ENCODE data around the gene FAM210B. TPM values are rescaled to one million over a fixed set of nuclear protein-coding genes. Genes with fewer than 3 reads are reported as not detected.
"Not testable (repeated sequence)": the region's sequence is repeated elsewhere in the genome, so short reads cannot be mapped to it uniquely, and the experiment has no call there.

FAM210B gene
- total RNA-seq: 10 to 100 TPM; 31.1 to 32.9 TPM
- long read RNA-seq, partial matches to known transcripts: 4 of 4 reads
- long read RNA-seq, other reads (novel, unspliced or antisense): 0 of 4 reads

GRCh38 chr20:56358600-56359211 lies at the start of gene FAM210B:
Gene FAM210B, plus strand, starts transcription at chr20:56358974. Its CDS starts 32 bp downstream, at chr20:56359006.
- intact Hi-C loops (cut with DNase I): no loop called here
- DNase-seq (peak; percentile 92), ATAC-seq (peak; percentile 98 to 99)

GRCh38 chr20:56316051-56316450 lies 42.7 kb upstream of the FAM210B start:
- DNase-seq: no peak
- no peak for ATAC-seq
- intact Hi-C loops (cut with DNase I): no loop called here

GRCh38 chr20:56316483-56316882 lies 42.3 kb upstream of the FAM210B start:
- intact Hi-C loops (cut with DNase I): no loop called here
- ATAC-seq (no peak), DNase-seq (no peak)

GRCh38 chr20:56322681-56323080 lies 36.1 kb upstream of the FAM210B start:
- ATAC-seq (no peak), DNase-seq (no peak)
- intact Hi-C loops (cut with DNase I): no loop called here

- intact Hi-C loops (cut with DNase I): no loop called here
- DNase-seq: no peak
- ATAC-seq: no peak
These were observed 35.6 kb upstream of the FAM210B start for GRCh38 chr20:56323206-56323605.

GRCh38 chr20:56323656-56324055 lies 35.1 kb upstream of the FAM210B start:
- ATAC-seq (no peak), DNase-seq (no peak)
- intact Hi-C loops (cut with DNase I): no loop called here

GRCh38 chr20:56324806-56325205 lies 34.0 kb upstream of the FAM210B start:
- intact Hi-C loops (cut with DNase I): no loop called here
- ATAC-seq: no peak
- no peak for DNase-seq

GRCh38 chr20:56328861-56329260 lies 29.9 kb upstream of the FAM210B start:
- no peak for ATAC-seq
- intact Hi-C loops (cut with DNase I): no loop called here
- no peak for DNase-seq

GRCh38 chr20:56336709-56337108 lies 22.1 kb upstream of the FAM210B start:
- ATAC-seq; intact Hi-C loops (cut with DNase I); DNase-seq: not testable (repeated sequence)

- intact Hi-C loops (cut with DNase I): loop anchor here in 1 of 2 donors (10.0 kb wide), 1 partner anchor 138 kb away; no protein-coding TSS in a partner anchor
- no peak for DNase-seq
These were observed 16.0 kb upstream of the FAM210B start for GRCh38 chr20:56342783-56343182.

GRCh38 chr20:56343861-56344381 lies 14.9 kb upstream of the FAM210B start:
- DNase-seq (peak; percentile 42), ATAC-seq (peak; percentile 55 to 83)

More at GRCh38 chr20:56342783-56343182, 16.0 kb upstream of the FAM210B start:
- no peak for ATAC-seq

GRCh38 chr20:56345911-56346310 lies 12.9 kb upstream of the FAM210B start:
- intact Hi-C loops (cut with DNase I): loop anchor here in 1 of 2 donors (10.0 kb wide), 1 partner anchor 141 kb away; no protein-coding TSS in a partner anchor
- DNase-seq: no peak
- no peak for ATAC-seq

More at GRCh38 chr20:56343861-56344381, 14.9 kb upstream of the FAM210B start:
- intact Hi-C loops (cut with DNase I): loop anchor here in 1 of 2 donors (10.0 kb wide), 1 partner anchor 139 kb away; no protein-coding TSS in a partner anchor

- intact Hi-C loops (cut with DNase I): loop anchor here in 1 of 2 donors (10.0 kb wide), 1 partner anchor 143 kb away; no protein-coding TSS in a partner anchor
- ATAC-seq (no peak), DNase-seq (no peak)
These were observed 11.0 kb upstream of the FAM210B start for GRCh38 chr20:56347628-56348304.

- DNase-seq (no peak), ATAC-seq (no peak)
- intact Hi-C loops (cut with DNase I): loop anchor here in 1 of 2 donors (10.0 kb wide), 1 partner anchor 143 kb away; no protein-coding TSS in a partner anchor
These were observed 10.5 kb upstream of the FAM210B start for GRCh38 chr20:56348305-56348693.

GRCh38 chr20:56348746-56349145 lies 10.0 kb upstream of the FAM210B start:
- intact Hi-C loops (cut with DNase I): loop anchor here in 1 of 2 donors (10.0 kb wide), 1 partner anchor 144 kb away; no protein-coding TSS in a partner anchor
- ATAC-seq (no peak), DNase-seq (no peak)

GRCh38 chr20:56350842-56351241 lies 7.9 kb upstream of the FAM210B start:
- ATAC-seq (no peak), DNase-seq (no peak)
- intact Hi-C loops (cut with DNase I): no loop called here

GRCh38 chr20:56352345-56353055 lies 6.3 kb upstream of the FAM210B start:
- intact Hi-C loops (cut with DNase I): no loop called here
- DNase-seq (no peak), ATAC-seq (no peak)

GRCh38 chr20:56353356-56353755 lies 5.4 kb upstream of the FAM210B start:
- intact Hi-C loops (cut with DNase I): no loop called here
- ATAC-seq (no peak), DNase-seq (no peak)

GRCh38 chr20:56358070-56358469 lies 704 bp upstream of the FAM210B start:
- ATAC-seq (no peak), DNase-seq (no peak)
- intact Hi-C loops (cut with DNase I): no loop called here
